ENCODE data around the gene ADAM12.

The ADAM12 gene

GRCh38 chr10:126130271-126130710 lies 258.0 kb downstream of the ADAM12 start:
- no peak for DNase-seq

GRCh38 chr10:126129026-126129425 lies 259.3 kb downstream of the ADAM12 start:
- DNase-seq, result no peak

GRCh38 chr10:126128581-126128980 lies 259.7 kb downstream of the ADAM12 start:
- no peak for DNase-seq

GRCh38 chr10:126127481-126128029 lies 260.7 kb downstream of the ADAM12 start:
- no peak for DNase-seq

GRCh38 chr10:126126866-126127265 lies 261.4 kb downstream of the ADAM12 start:
- no peak for DNase-seq

GRCh38 chr10:126126023-126126422 lies 262.3 kb downstream of the ADAM12 start:
- no peak for DNase-seq

GRCh38 chr10:126124668-126125349 lies 263.5 kb downstream of the ADAM12 start:
- no peak for DNase-seq

GRCh38 chr10:126124046-126124445 lies 264.2 kb downstream of the ADAM12 start:
- DNase-seq, result no peak

GRCh38 chr10:126123466-126123865 lies 264.8 kb downstream of the ADAM12 start:
- DNase-seq, result no peak

- DNase-seq, result no peak
Observed at GRCh38 chr10:126122881-126123280, 265.4 kb downstream of the ADAM12 start.

- no peak for DNase-seq
Observed at GRCh38 chr10:126119599-126119998, 268.7 kb downstream of the ADAM12 start.

GRCh38 chr10:126118476-126118875 lies 269.8 kb downstream of the ADAM12 start:
- no peak for DNase-seq

GRCh38 chr10:126117196-126117595 lies 271.1 kb downstream of the ADAM12 start:
- no peak for DNase-seq

- DNase-seq, result no peak
Observed at GRCh38 chr10:126115886-126116285, 272.4 kb downstream of the ADAM12 start.

- peak; percentile 36 for DNase-seq
Observed at GRCh38 chr10:126114884-126115555, 273.3 kb downstream of the ADAM12 start.

GRCh38 chr10:126111516-126111915 lies 276.8 kb downstream of the ADAM12 start:
- no peak for DNase-seq

- no peak for DNase-seq
Observed at GRCh38 chr10:126110489-126111180, 277.6 kb downstream of the ADAM12 start.

GRCh38 chr10:126109893-126110292 lies 278.4 kb downstream of the ADAM12 start:
- no peak for DNase-seq

- DNase-seq, result no peak
Observed at GRCh38 chr10:126108693-126109092, 279.6 kb downstream of the ADAM12 start.

- no peak for DNase-seq
Observed at GRCh38 chr10:126104767-126105166, 283.5 kb downstream of the ADAM12 start.

GRCh38 chr10:126102636-126103035 lies 285.6 kb downstream of the ADAM12 start:
- no peak for DNase-seq

- no peak for DNase-seq
Observed at GRCh38 chr10:126101736-126102135, 286.5 kb downstream of the ADAM12 start.

- DNase-seq, result no peak
Observed at GRCh38 chr10:126101325-126101724, 287.0 kb downstream of the ADAM12 start.

- DNase-seq, result no peak
Observed at GRCh38 chr10:126099366-126099765, 288.9 kb downstream of the ADAM12 start.
